NCI-H69 (cell line): Measurements from ENCODE around the gene PRKAR1B.

Experiments
- DNase-seq: peaks from one replicate; lab custom pipeline; 2025; lab: John Stamatoyannopoulos, UW

Gene PRKAR1B

DNA sequence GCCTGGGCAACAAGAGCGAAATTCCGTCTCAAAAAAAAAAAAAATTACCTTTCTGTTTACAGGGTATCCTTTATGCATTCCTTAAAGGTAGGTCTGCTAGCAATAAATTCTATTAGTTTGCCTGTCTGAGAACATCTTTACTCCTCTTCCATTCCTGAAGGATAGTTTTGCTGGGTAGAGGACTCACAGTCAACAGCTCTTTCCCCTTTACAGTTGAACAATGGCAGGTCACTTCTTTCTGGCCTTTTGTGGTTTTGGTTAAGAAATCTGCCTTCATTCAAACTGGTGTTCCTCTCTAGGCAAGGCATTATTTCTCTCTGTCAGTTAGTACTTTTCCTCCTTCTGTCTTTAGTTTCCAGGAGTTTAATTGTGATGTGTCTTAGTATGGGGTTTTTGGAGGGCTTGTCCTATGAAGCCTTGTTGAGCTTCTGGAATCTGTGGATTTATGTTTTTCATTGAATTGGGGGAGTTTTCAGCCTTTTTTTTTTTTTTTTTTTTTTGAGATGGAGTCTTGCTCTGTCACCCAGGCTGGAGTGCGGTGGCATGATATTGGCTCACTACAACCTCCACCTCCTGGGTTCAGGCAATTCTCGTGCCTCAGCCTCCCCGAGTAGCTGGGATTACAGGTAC, 5.3 kb downstream of the PRKAR1B start:
- no peak for DNase-seq

- DNase-seq, result no peak
These were observed 10.4 kb downstream of the PRKAR1B start for GRCh38 chr7:716636-717035.

DNA sequence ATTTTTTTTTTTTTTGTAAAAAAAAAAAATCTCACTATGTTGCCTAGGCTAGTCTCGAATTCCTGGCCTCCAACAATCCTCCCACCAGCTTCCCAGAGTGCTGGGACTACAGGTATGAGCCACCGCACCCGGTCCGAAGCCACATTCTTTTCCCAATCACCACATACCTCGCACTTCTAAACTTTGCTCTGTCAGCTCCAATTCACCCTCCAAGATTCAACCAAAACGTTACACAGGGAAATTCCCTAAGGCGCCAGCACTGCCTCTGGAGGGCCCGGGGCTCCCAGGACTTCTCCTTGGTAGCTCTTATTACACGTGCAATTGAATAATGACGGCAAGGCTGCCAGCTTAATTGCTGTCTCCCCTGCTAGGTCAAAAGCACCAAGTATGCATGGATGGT, 10.9 kb downstream of the PRKAR1B start:
- DNase-seq, result peak; percentile 46

DNA sequence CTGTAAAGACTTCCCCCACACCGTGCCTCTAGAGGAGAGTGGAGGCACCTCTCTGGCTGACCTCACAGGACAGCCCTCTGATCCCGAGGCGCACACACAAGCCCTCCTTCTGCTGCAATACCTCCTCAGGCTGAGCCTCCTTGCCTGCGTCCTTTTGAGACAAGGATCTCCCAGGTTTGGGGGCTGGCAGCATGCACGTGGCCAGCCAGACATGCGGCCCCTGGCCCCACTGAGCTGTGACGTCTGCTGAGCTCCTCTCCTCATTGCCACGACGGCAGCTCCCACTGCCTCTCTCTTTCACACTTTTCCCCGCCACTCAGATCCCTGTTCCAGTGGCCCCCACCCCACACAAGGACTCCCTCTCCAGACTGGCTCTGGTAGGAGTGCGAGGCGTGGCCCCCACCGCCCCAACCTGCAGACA, 12.8 kb downstream of the PRKAR1B start:
- no peak for DNase-seq

DNA sequence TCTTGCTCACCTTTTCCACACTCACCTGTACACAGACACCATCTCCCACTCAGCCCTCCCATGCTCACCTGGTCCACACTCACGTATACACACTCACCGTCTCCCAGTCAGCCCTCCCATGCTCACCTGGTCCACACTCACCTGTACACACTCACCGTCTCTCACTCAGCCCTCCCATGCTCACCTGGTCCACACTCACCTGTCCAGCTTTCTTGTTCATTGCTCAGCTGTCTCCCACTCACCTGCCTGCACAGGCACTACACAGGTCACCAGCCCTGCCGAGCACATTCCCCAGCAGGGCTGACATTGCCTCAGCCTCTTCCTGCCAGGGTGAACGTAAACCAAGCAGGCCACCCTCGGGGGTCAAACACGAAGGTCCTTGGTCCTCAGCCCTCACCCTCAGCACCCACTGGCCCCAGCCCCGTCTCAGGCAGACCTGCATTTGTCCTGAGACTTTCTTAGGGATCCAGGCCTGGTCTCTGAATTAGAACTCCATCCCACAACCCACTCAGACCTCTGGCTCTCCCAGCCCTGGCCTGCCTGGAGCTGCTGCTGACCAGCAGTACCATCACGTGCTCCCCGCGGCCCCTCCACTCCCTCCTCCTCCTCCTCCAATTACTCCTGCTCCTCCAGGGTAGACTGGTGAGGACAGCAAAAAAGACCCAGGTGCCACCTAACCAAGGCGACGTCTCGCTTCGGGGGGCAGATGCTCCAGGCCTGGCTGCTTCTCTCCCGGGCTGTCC, 13.4 kb downstream of the PRKAR1B start:
- DNase-seq, result no peak

DNA sequence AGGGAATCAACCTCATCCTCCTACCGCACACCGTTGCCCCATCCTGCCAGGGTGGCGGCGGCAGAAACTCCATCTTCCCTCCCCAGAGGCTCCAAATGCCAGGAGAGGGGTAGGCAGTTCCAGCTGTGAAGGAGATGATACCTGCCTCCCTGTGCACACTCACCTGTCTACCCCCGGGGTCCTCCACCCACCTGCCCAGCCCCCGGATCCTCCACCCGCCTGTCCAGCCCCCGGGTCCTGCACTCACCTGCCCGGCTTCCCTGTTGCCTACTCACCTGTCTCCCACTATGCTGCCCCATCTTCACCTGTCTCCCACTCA, 14.0 kb downstream of the PRKAR1B start:
- no peak for DNase-seq

- DNase-seq, result peak; percentile 44
These were observed 14.5 kb downstream of the PRKAR1B start for GRCh38 chr7:712381-713138.

DNA sequence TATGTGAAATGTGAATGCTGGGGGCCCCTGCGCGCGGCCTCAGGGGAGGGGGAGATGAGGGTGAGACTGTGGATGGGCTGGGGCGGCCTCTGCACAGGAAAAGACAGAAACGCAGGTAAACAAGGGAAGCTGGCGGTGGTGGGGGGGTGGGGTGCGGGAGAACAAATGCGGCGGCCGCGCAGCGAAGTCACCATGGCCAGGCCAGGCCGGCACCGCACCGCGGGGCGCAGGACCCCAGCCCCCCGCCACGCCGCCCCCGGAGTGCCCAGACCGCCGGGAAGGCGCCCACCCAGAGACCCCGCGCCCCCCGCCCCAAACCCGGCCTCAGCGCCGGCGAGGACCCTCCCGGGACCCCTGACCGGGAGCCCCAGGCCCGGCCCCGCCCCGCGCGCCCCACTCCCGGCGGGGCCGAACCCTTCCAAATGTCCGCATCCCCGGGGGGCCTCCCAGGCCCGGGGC, 15.1 kb downstream of the PRKAR1B start:
- DNase-seq, result peak; percentile 16

GRCh38 chr7:711093-711921, 15.8 kb downstream of the PRKAR1B start:
- DNase-seq, result no peak

DNA sequence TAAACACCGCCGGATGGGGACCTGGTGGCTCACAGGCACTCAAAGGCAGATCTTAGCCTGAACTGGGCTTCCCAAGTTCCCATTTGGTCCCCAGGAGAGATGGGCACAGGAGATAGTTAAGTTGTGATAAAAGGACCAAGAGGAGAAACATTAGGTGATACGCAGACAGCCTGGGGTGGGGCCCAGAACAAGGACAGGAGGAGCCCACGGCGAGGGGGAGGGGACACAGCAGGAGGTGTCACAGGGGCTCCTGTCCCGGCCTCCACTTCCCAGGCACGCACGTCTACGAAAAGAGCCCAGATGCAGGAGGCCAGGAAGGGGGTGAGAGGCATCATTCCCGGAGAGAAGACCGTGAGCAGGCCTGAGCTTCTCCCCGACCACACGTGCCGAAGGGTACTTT, 16.9 kb downstream of the PRKAR1B start:
- no peak for DNase-seq

DNA sequence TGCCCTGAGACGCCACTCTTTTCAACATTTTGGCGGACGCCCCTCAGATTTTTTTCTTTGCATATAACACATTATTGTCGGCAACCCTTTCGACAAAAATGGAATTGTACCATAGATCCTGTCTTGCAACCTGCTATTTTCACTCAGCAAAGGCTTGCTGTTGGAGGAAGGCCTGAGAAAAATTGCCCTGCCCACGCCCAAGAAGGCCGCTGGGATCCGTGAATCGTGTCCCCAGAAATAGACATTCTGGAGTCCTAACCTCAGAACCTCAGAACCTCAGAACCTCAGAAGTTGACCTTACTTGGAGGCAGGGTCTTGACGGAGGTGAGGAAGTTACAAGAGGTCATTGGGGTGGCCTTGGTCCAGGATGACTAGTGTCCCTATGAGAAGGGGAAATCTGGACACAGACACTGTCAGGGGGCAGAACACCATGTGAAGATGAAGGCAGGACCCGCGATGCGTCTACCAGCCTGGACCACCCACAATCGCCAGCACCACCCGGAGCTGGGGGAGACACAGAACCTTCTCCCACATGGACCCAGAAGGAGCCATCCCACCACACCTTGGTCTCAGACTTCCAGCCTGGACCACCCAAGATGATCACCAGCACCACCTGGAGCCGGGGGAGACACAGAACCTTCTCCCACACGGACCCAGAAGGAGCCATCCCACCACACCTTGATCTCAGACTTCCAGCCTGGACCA, 19.6 kb downstream of the PRKAR1B start:
- DNase-seq, result no peak

DNA sequence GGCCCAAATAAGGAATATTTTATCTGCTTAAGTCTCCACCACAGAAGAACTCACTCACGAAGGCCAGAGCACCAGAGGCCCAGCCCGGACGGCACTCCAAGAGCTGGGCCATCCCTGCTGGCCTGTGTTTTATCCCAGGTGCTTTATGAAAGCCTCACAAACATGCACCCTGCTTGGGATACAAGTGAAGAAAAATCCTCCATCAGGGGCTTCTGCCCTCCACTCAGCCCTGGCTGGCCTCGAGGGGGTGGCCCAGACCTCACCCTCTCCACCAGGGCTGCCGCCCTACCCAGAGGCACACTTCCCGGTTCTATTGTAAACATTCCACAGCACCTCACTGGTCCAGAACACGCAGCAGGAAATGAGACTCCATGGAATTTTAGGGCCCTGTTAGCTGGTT, 20.4 kb downstream of the PRKAR1B start:
- DNase-seq, result no peak

DNA sequence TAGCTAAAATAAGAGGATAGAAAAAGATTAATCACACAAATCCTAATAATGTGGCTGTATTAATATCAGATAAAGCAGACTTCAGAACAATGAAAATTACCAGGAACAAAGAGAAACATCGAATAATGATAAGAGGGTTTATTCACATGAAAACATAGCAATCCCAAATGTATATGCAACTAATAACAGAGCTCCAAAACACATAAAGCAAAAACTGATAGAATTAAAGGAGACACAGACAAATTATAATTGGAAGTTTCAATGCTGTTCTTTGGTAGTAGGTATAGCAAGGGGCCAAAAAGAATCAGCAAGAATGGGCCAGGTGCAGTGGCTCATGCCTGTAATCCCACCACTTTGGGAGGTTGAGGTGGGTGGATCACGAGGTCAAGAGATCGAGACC, 24.0 kb downstream of the PRKAR1B start:
- DNase-seq, result no peak

DNA sequence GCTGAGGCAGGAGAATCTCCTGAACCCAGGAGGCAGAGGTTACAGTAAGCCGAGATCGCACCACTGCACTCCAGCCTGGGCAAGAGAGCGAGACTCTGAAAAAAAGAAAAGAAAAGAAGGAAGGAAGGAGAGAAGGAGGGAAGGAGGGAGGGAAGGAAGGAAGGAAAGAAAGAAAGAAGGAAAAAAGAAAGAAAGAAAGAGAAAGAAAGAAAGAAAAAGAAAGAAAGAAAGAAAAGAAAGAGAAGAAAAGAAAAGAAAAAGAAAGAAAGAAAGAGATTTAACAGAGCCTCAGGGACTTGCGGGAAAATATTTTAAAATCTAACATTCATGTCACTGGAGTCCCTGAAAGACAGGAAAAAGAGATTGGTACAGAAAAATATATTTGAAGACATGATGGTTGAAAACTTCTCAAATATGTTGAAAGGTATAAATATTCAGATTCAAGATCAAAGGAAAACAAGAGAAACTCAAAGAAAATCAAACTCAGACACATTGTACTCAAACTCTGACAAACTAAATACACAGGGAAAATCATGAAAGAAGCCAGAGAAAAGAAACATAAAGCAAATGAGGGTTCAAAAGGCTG, 25.9 kb downstream of the PRKAR1B start:
- DNase-seq, result no peak

DNA sequence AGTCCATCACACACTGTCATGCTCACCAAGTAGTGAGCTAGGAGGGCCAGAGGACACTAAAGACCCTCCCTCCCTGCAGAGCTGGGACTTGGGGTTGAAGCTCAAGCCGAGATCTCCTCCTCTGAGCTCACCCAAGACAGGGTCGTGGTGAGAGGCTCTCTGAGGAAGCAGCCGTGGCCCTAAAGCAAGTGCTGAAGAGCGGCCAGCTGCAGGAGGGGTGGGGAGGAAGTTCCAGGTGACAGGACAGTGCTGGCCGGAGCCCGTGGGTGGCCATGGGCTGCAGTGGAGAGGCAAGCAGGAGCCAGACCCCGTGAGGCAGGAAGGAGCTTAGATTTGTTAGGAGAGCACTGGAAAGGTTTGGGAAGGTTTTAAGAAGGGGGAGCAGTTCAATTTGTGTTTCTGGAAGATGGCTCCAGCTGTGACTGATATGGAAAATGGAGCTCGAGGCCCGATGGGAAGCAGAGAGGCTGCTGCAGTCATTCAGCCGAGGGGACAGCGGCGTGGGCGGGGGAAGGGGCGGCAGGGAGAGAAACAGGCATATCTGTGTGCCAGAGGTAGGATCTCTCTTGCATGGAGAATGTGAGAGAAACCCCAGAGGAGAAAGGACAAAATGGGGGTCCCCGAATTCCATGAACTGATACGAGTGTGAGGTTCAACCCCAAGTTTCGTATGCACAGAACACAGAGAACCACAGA, 27.5 kb downstream of the PRKAR1B start:
- no peak for DNase-seq

DNA sequence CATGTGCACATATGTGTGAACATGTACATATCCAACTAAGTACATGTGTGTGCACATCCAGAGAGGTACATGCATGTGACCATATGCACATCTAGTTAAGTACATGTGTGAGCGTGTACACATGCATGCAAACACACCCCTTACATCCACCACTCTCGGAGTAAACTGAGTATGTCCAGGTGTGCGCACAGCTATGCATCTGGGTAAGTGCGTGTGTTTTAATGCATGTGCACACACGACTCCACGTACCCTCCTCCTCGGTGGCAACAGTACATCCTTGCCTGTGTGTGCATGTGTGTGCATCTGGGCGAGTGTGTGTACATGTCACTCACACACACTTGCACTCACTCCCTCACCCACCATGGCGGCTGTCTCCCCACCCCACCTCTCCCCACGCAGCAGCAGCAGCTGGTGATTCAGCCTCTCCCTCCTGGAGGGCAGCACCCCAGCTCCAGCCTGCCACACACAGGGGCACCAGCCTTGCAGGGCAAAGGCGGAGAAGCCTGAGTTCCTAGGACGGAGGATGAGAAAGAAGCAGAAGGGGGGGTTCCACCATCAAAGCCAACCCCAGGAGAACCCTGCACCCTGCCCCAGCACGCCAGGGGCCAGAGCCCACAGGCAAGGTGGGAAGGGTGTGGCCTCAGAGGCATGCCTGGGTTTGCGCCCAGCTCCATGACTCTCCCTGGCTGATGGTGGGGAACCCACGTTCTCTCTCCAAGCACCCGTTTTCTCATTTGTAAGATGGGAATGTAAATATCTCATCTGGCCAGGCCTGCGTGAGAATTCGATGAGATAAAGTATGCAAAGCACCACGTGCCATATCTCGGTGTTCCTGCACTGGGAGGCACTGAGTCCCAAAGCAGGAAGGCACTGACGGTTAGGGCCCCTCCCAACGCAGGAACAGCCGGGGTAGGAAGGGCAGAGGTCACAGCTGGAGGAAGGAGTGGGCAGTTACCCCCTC, 28.3 kb downstream of the PRKAR1B start:
- no peak for DNase-seq

GRCh38 chr7:696812-697551, 30.1 kb downstream of the PRKAR1B start:
- DNase-seq, result no peak

DNA sequence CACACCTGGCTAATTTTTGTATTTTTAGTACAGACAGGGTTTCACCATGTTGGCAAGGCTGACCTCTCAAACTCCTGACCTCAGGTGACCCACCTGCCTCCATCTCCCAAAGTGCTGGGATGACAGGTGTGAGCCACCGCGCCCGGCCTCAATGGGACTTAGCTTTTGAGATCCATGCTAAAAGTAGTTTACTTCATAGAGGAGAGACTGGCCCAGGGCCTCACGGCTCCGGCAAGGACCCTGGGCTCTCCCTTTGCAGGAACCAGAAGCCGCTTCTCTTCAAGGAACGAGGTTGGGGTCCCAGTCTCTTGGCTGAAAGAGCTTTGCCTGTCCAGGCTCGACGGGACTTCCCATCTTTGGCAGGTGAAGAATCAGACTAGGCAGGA, 30.7 kb downstream of the PRKAR1B start:
- DNase-seq, result no peak

- DNase-seq, result no peak
These were observed 33.8 kb downstream of the PRKAR1B start for GRCh38 chr7:693280-693679.
